ENCODE data around the gene BIRC6.

- TF ChIP-seq EZH2phosphoT487 (IDR thresholded peaks at IDR 0.05; ENCODE audit: low read depth, severe bottlenecking, unreplicated experiment) (no peak), CTCF (IDR thresholded peaks at IDR 0.05; ENCODE audit: poor library complexity) (no peak)
Measured at GRCh38 chr2:32496662-32497061, 139.8 kb downstream of the BIRC6 start.
